ENCODE results near the gene SEMA4A.

SEMA4A gene

DNA sequence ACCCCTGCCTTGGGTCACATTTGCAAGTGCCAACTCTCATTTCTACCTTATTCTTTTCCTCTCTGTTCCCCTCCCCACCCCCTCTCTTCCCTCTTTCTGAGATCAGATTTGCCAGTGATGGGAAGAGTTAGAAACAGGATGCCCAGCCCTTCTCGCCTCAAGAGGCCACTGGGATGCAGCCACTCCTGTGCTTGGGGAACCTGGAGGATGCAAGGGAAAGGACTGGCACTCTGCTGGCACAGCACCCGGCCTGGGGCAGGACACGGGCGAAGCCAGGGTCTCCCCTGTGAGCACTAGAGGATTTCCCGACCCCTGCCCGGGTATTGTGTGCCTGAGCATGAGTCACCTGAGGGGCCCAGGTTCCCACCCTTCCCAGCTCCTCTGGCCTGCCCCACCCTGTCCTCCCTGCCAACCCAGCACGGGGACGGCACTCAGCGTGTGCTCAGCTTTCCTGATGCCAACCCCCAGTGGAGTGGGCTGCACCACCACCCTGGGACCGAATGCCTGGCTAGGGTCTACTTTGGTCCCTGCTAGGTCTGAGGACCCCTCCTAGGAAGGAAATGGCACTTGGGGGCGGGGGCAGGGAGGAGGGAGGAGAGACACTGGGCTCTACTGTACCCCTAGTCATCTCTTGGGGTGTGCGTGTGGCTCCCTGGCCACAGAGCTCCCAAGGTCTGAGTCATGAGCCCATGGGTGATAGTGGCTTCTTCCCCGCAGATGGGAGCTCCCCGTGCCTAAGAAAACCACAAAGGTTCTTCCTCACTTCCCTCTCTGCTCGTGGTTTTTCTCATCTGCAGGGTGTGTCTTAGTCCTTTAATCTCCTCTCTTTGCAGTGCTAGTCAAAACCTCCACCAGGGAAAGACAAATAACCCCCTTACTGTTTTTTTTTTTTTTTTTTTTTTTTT is 26.5 kb upstream of the SEMA4A start:
- TF ChIP-seq, protein P1, sequence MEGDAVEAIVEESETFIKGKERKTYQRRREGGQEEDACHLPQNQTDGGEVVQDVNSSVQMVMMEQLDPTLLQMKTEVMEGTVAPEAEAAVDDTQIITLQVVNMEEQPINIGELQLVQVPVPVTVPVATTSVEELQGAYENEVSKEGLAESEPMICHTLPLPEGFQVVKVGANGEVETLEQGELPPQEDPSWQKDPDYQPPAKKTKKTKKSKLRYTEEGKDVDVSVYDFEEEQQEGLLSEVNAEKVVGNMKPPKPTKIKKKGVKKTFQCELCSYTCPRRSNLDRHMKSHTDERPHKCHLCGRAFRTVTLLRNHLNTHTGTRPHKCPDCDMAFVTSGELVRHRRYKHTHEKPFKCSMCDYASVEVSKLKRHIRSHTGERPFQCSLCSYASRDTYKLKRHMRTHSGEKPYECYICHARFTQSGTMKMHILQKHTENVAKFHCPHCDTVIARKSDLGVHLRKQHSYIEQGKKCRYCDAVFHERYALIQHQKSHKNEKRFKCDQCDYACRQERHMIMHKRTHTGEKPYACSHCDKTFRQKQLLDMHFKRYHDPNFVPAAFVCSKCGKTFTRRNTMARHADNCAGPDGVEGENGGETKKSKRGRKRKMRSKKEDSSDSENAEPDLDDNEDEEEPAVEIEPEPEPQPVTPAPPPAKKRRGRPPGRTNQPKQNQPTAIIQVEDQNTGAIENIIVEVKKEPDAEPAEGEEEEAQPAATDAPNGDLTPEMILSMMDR (IDR thresholded peaks at IDR 0.05), result no peak
- Histone ChIP-seq H3K4me1 (ENCODE audit: control insufficient read depth in 1 of 2, insufficient read depth in 1 of 2, low read depth in 1 of 2, low read length in 1 of 2) (no peaks in the 10 kb centered on the region), H3K27me3 (peaks cover 79% of the 10 kb centered on the region), H3K27ac (no peak overlapping the region), H3K36me3 (no peaks in the 10 kb centered on the region), H3K9me3 (no peaks in the 10 kb centered on the region), H3K4me3 (ENCODE audit: low read depth in 1 of 2, low read length in 1 of 2) (no peak overlapping the region)

DNA sequence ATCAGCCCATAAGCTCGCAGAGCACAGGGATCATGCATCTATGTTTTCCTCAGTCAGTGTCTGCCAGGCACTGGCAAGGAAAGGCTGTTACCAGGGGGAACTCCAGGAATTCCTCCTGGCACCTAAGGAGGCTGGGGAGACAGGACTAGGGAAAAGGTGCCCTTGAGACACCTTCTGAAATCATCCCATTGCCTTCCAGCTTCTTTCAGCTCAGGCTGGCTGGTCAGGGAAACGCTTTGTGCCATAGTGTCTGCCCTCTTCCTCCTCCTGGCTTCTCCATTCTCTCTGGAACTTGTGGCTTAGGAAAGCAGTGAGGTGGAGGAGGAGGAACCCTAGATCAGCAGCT is 25.1 kb upstream of the SEMA4A start:
- no peak overlapping the region for H3K4me3 ChIP-seq (ENCODE audit: low read depth in 1 of 2, low read length in 1 of 2)
- H3K4me1 ChIP-seq (ENCODE audit: control insufficient read depth in 1 of 2, insufficient read depth in 1 of 2, low read depth in 1 of 2, low read length in 1 of 2), result no peaks in the 10 kb centered on the region
- TF ChIP-seq, protein P1 (IDR thresholded peaks at IDR 0.05), result no peak

DNA sequence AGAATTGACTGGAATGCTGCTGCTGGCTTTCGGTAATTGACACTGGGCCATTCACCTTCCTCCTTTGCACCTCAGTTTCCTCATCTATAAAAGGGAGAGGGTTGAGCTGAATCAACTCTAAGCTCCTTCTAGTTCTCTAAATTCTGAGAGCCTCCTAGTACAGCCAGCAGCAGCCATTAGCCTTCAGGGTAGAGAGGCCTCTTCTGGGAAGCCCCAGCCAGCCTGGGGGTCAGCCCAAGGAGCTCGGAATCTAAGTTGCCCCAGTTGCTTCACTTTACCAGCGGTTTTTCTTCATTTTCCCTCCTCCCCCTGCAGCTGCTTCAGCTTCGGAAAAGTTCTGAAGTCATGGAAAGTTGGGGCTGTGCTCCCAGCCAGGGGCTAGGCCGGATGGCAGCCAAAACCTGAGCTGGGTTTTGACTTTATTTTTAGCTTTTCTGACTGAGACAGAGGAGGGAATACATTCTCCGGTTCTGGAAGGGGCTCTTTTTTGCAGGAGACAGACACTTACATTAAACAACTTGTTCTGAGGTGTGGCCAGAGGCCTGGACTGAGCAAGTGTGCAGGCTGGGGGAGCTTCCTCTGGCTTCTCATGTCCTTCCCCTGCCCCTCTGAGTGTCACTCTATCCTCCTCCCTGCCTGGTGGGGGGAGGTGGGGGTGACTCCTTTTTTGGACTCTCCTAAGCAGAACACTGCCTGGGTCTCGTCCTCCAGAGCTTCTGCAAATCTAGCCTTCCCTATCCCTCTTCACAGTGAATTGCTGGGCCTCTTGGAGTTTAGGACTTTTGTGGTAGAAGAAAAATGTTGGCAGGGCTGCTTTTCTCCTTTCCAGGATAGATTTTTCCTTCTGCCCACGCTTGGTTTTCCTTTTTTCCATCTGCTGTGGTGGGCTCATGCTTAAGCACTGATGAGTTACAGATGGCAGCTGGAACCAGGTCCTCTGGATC is 24.5 kb upstream of the SEMA4A start:
- no peaks in the 10 kb centered on the region for H3K9me3 ChIP-seq
- no peaks in the 10 kb centered on the region for H3K36me3 ChIP-seq
- H3K27ac ChIP-seq, result no peak overlapping the region
- TF ChIP-seq, protein P1 (IDR thresholded peaks at IDR 0.05), result no peak
- H3K4me1 ChIP-seq (ENCODE audit: control insufficient read depth in 1 of 2, insufficient read depth in 1 of 2, low read depth in 1 of 2, low read length in 1 of 2), result no peaks in the 10 kb centered on the region
- no peak overlapping the region for H3K4me3 ChIP-seq (ENCODE audit: low read depth in 1 of 2, low read length in 1 of 2)
- peaks cover 58% of the 10 kb centered on the region for H3K27me3 ChIP-seq

More for the DNA sequence above, 25.1 kb upstream of the SEMA4A start:
- Histone ChIP-seq H3K27ac (no peak overlapping the region), H3K36me3 (no peaks in the 10 kb centered on the region), H3K9me3 (no peaks in the 10 kb centered on the region), H3K27me3 (peaks cover 65% of the 10 kb centered on the region)

DNA sequence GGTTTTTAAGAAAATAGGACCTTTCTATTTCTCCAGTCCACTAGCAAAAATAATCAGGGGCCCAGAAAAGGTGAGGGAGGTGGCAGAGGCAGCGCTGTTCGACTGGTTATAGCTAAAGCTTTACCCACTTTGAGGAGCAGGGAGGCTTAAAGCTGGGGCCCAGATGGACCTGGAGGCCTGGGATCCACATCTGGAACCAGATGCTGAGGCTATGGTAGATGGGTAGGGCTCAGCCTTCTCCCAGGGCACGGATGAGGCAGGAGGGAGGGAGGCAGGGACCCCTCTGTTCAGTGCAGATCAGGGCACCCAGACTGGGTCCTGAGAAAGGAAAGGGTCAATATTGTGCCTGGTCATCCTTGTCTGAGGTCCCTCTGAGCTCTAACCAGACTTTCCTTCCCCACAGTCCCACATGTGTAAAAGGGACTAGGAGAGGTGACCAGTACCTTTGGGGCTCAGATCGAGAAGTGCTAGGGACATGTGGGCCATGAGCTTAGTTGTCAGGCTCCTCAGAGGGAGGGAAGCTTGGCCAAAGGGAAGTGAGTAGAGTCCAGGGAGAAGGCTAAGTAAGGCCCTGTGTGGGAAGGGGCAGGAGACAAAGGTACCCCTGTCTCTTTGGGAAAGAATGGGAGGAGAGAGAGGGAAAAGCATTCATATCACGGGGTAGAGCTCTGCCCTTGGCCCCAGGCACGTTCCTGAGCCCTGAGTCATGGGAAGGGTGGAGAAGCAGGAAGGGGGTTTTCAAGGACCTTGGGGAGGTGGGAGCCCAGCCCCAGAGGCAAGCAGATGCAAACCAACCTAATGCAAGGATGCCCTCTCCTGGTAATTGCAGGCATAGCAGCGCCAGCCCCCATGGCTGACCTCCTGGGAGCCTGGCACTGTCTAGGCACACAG is 23.5 kb upstream of the SEMA4A start:
- Histone ChIP-seq H3K27ac (no peak overlapping the region), H3K36me3 (no peaks in the 10 kb centered on the region)

More for the DNA sequence above, 23.5 kb upstream of the SEMA4A start:
- H3K4me3 ChIP-seq (ENCODE audit: low read depth in 1 of 2, low read length in 1 of 2), result no peak overlapping the region
- H3K9me3 ChIP-seq, result no peaks in the 10 kb centered on the region
- TF ChIP-seq, protein P1 (IDR thresholded peaks at IDR 0.05), result peak; percentile 79
- H3K27me3 ChIP-seq, result peaks cover 56% of the 10 kb centered on the region
- no peaks in the 10 kb centered on the region for H3K4me1 ChIP-seq (ENCODE audit: control insufficient read depth in 1 of 2, insufficient read depth in 1 of 2, low read depth in 1 of 2, low read length in 1 of 2)
